ENCODE data around the gene DEFB132.

- TF ChIP-seq YY1 (IDR thresholded peaks at IDR 0.05; ENCODE audit: insufficient read depth, insufficient read length) (no peak), ZNF274 (IDR thresholded peaks at IDR 0.05; ENCODE audit: low read depth, low read length) (no peak), SUZ12 (IDR thresholded peaks at IDR 0.05; ENCODE audit: extremely low read depth, insufficient read depth, insufficient read length) (no peak)
Observed at GRCh38 chr20:251354-251753, 6.2 kb upstream of the DEFB132 start.
